ENCODE data around the gene GNA12.

GNA12 gene

GRCh38 chr7:2794836-2795636 is 49.1 kb downstream of the GNA12 start:
- Histone ChIP-seq H4K20me1 (peaks cover 48% of the 10 kb centered on the region), H3K9me3 (0 out of 2 replicates have a peak, but pooled peaks cover under 1% of the 10 kb centered on the region), H3K27me3 (no peaks in the 10 kb centered on the region), H3K36me3 (peaks cover 77% of the 10 kb centered on the region), H3K4me3 (no peak overlapping the region), H3K4me2 (no peak overlapping the region), H3K9ac (no peak overlapping the region), H3K4me1 (peaks cover 22% of the 10 kb centered on the region), H3K27ac (no peak overlapping the region)
- no peak for TF ChIP-seq Cebpa-rat (IDR thresholded peaks at IDR 0.05)

GRCh38 chr7:2792856-2793487 is 51.1 kb downstream of the GNA12 start:
- Histone ChIP-seq H3K27me3 (no peaks in the 10 kb centered on the region), H3K36me3 (peaks cover 97% of the 10 kb centered on the region), H3K4me2 (no peak overlapping the region), H3K9ac (no peak overlapping the region), H4K20me1 (peaks cover 43% of the 10 kb centered on the region), H3K4me1 (peaks cover 11% of the 10 kb centered on the region), H3K9me3 (peaks cover 3% of the 10 kb centered on the region; the same call in 1 of the 2 replicates), H3K27ac (no peak overlapping the region), H3K4me3 (no peak overlapping the region)
- TF ChIP-seq Cebpa-rat (IDR thresholded peaks at IDR 0.05): no peak

- no peak for TF ChIP-seq Cebpa-rat (IDR thresholded peaks at IDR 0.05)
- peaks cover 6% of the 10 kb centered on the region for H3K4me1 ChIP-seq
- no peak overlapping the region for H3K4me3 ChIP-seq
- no peaks in the 10 kb centered on the region for H3K27me3 ChIP-seq
- peaks cover 41% of the 10 kb centered on the region for H4K20me1 ChIP-seq
- no peak overlapping the region for H3K4me2 ChIP-seq
- no peak overlapping the region for H3K9ac ChIP-seq
- peaks cover 10% of the 10 kb centered on the region for H3K9me3 ChIP-seq
- H3K27ac ChIP-seq: no peak overlapping the region
- H3K36me3 ChIP-seq: peaks cover 99% of the 10 kb centered on the region
Observed at GRCh38 chr7:2792235-2792634, 51.9 kb downstream of the GNA12 start.

GRCh38 chr7:2791390-2791789 is 52.7 kb downstream of the GNA12 start:
- peaks cover 36% of the 10 kb centered on the region for H4K20me1 ChIP-seq
- TF ChIP-seq Cebpa-rat (IDR thresholded peaks at IDR 0.05): no peak
- no peak overlapping the region for H3K27ac ChIP-seq
- peaks cover 99% of the 10 kb centered on the region for H3K36me3 ChIP-seq
- H3K9me3 ChIP-seq: peaks cover 18% of the 10 kb centered on the region
- no peak overlapping the region for H3K4me2 ChIP-seq
- H3K4me3 ChIP-seq: no peak overlapping the region
- H3K4me1 ChIP-seq: no peaks in the 10 kb centered on the region
- no peak overlapping the region for H3K9ac ChIP-seq
- H3K27me3 ChIP-seq: no peaks in the 10 kb centered on the region

GRCh38 chr7:2787251-2787951 is 56.7 kb downstream of the GNA12 start:
- no peak for TF ChIP-seq Cebpa-rat (IDR thresholded peaks at IDR 0.05)
- H3K4me3 ChIP-seq: no peak overlapping the region

GRCh38 chr7:2786607-2787116 is 57.4 kb downstream of the GNA12 start:
- Histone ChIP-seq H3K9ac (no peak overlapping the region), H3K4me1 (peaks cover 34% of the 10 kb centered on the region), H3K4me2 (no peak overlapping the region), H3K9me3 (peaks cover 55% of the 10 kb centered on the region), H4K20me1 (peaks cover 16% of the 10 kb centered on the region; the same call in 1 of the 2 replicates), H3K36me3 (peaks cover 96% of the 10 kb centered on the region), H3K4me3 (no peak overlapping the region), H3K27me3 (no peaks in the 10 kb centered on the region), H3K27ac (no peak overlapping the region)
- no peak for TF ChIP-seq Cebpa-rat (IDR thresholded peaks at IDR 0.05)

More at GRCh38 chr7:2787251-2787951, 56.7 kb downstream of the GNA12 start:
- no peak overlapping the region for H3K27ac ChIP-seq
- no peak overlapping the region for H3K4me2 ChIP-seq
- H3K9ac ChIP-seq: no peak overlapping the region
- H4K20me1 ChIP-seq: 0 out of 2 replicates have a peak, but pooled peaks cover 16% of the 10 kb centered on the region
- H3K4me1 ChIP-seq: peaks cover 27% of the 10 kb centered on the region
- peaks cover 49% of the 10 kb centered on the region for H3K9me3 ChIP-seq
- peaks cover 100% of the 10 kb centered on the region for H3K36me3 ChIP-seq
- no peaks in the 10 kb centered on the region for H3K27me3 ChIP-seq

DNA sequence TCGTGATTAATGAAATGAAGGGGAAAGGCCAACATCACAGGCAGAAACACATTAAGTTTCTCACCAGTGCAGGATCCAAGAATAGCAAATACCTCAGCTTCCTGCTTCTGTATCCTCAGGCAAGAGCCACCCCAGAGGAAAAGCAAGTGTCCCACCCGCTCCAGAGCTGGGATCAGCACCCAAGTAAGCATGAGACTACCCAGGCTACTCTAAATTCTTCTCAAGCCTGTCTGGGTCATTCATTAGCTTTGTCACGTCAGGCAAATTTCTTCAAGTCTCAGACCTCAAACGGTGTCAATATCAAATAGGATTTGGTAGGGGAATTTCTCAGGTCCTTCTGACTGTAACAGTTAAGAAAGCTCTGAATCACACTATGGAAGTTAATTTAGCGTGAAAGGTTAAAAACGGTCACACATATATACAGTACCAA is 59.0 kb downstream of the GNA12 start:
- no peak overlapping the region for H3K9ac ChIP-seq
- H3K27ac ChIP-seq: no peak overlapping the region
- no peaks in the 10 kb centered on the region for H3K27me3 ChIP-seq
- peaks cover 92% of the 10 kb centered on the region for H3K36me3 ChIP-seq
- H3K4me2 ChIP-seq: peak overlapping the region; percentile 36; the same call in 1 of the 2 replicates
- H4K20me1 ChIP-seq: peaks cover 15% of the 10 kb centered on the region; the same call in 1 of the 2 replicates
- H3K4me3 ChIP-seq: no peak overlapping the region
- TF ChIP-seq Cebpa-rat (IDR thresholded peaks at IDR 0.05): no peak
- H3K9me3 ChIP-seq: peaks cover 55% of the 10 kb centered on the region
- H3K4me1 ChIP-seq: peaks cover 38% of the 10 kb centered on the region

GRCh38 chr7:2782565-2782964 is 61.5 kb downstream of the GNA12 start:
- Histone ChIP-seq H3K9me3 (peaks cover 48% of the 10 kb centered on the region), H3K4me1 (peaks cover 40% of the 10 kb centered on the region), H3K27me3 (no peaks in the 10 kb centered on the region), H3K4me2 (0 out of 2 replicates have a peak overlapping the region, but pooled peaks have one; percentile 4), H3K36me3 (peaks cover 89% of the 10 kb centered on the region), H3K27ac (no peak overlapping the region), H3K4me3 (no peak overlapping the region), H4K20me1 (peaks cover 5% of the 10 kb centered on the region; the same call in 1 of the 2 replicates), H3K9ac (no peak overlapping the region)
- TF ChIP-seq Cebpa-rat (IDR thresholded peaks at IDR 0.05): no peak

GRCh38 chr7:2782121-2782520 is 62.0 kb downstream of the GNA12 start:
- peaks cover 45% of the 10 kb centered on the region for H3K4me1 ChIP-seq
- no peak overlapping the region for H3K27ac ChIP-seq
- no peaks in the 10 kb centered on the region for H3K27me3 ChIP-seq
- peaks cover under 1% of the 10 kb centered on the region; the same call in 1 of the 2 replicates for H4K20me1 ChIP-seq
- TF ChIP-seq Cebpa-rat (IDR thresholded peaks at IDR 0.05): no peak
- H3K9ac ChIP-seq: no peak overlapping the region
- H3K4me2 ChIP-seq: 0 out of 2 replicates have a peak overlapping the region, but pooled peaks have one; percentile 4
- H3K9me3 ChIP-seq: peaks cover 44% of the 10 kb centered on the region
- H3K4me3 ChIP-seq: no peak overlapping the region
- peaks cover 89% of the 10 kb centered on the region for H3K36me3 ChIP-seq

Measured in BLaER1 (cell line).